ENCODE results near the gene PPM1N.

- no peak for TF ChIP-seq HMG20B (CRISPR knock-in tag; conservative IDR thresholded peaks at IDR 0.05)
- peak; percentile 55 to 82; a peak in 3 of 4 replicates for TF ChIP-seq POLR2A (IDR thresholded peaks at IDR 0.05; ENCODE audit: insufficient read depth in 1 of 2, low read depth in 2 of 2, low read length in 2 of 2)
- TF ChIP-seq MAF1 (CRISPR knock-in tag; IDR thresholded peaks at IDR 0.05; ENCODE audit: borderline replicate concordance): no peak
- peak; percentile 46; the same call in 1 of the 2 replicates for TF ChIP-seq RAD21 (CRISPR knock-in tag; IDR thresholded peaks at IDR 0.05)
- no peak for TF ChIP-seq TCF12 (IDR thresholded peaks at IDR 0.05)
- 0 out of 2 replicates have a peak, but pooled peaks have one; percentile 47 for TF ChIP-seq TCF12 (CRISPR knock-in tag; IDR thresholded peaks at IDR 0.05)
- 0 out of 2 replicates have a peak, but pooled peaks have one; percentile 10 for TF ChIP-seq SMC3 (IDR thresholded peaks at IDR 0.05; ENCODE audit: low read length)
- peak; percentile 34; the same call in 1 of the 2 replicates for TF ChIP-seq HIVEP1 (CRISPR knock-in tag; IDR thresholded peaks at IDR 0.05)
- TF ChIP-seq, protein P1, sequence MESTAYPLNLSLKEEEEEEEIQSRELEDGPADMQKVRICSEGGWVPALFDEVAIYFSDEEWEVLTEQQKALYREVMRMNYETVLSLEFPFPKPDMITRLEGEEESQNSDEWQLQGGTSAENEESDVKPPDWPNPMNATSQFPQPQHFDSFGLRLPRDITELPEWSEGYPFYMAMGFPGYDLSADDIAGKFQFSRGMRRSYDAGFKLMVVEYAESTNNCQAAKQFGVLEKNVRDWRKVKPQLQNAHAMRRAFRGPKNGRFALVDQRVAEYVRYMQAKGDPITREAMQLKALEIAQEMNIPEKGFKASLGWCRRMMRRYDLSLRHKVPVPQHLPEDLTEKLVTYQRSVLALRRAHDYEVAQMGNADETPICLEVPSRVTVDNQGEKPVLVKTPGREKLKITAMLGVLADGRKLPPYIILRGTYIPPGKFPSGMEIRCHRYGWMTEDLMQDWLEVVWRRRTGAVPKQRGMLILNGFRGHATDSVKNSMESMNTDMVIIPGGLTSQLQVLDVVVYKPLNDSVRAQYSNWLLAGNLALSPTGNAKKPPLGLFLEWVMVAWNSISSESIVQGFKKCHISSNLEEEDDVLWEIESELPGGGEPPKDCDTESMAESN (CRISPR knock-in tag; conservative IDR thresholded peaks at IDR 0.05): peak; percentile 60; the same call in 1 of the 2 replicates
- TF ChIP-seq, protein P2, sequence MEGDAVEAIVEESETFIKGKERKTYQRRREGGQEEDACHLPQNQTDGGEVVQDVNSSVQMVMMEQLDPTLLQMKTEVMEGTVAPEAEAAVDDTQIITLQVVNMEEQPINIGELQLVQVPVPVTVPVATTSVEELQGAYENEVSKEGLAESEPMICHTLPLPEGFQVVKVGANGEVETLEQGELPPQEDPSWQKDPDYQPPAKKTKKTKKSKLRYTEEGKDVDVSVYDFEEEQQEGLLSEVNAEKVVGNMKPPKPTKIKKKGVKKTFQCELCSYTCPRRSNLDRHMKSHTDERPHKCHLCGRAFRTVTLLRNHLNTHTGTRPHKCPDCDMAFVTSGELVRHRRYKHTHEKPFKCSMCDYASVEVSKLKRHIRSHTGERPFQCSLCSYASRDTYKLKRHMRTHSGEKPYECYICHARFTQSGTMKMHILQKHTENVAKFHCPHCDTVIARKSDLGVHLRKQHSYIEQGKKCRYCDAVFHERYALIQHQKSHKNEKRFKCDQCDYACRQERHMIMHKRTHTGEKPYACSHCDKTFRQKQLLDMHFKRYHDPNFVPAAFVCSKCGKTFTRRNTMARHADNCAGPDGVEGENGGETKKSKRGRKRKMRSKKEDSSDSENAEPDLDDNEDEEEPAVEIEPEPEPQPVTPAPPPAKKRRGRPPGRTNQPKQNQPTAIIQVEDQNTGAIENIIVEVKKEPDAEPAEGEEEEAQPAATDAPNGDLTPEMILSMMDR (CRISPR knock-in tag; IDR thresholded peaks at IDR 0.05): peak; percentile 90
These were observed 8.2 kb downstream of the PPM1N start for GRCh38 chr19:45506246-45506988.
